Inflammatory macrophage (primary cell): ENCODE data around the gene LTA4H.
A peak's percentile ranks its signal among the peaks of the same experiment; 100 is the strongest.

Experiments used
- DNase-seq, 2 donors: peaks; one replicate each; pipeline ENCODE4 v3.0.0-alpha.2; 2020 to 2022

The LTA4H gene

GRCh38 chr12:95956557-95957145 lies 78.7 kb downstream of the LTA4H start:
- DNase-seq, result no peak

- no peak for DNase-seq
Measured at GRCh38 chr12:95955549-95956159, 79.7 kb downstream of the LTA4H start.

- peak; percentile 27 to 37 for DNase-seq
Measured at GRCh38 chr12:95953000-95953399, 82.4 kb downstream of the LTA4H start.

GRCh38 chr12:95951515-95951914 lies 83.9 kb downstream of the LTA4H start:
- peak; percentile 51 to 81 for DNase-seq
